Mammary microvascular endothelial cell (primary cell): ENCODE measurements around the gene OR2B3. TPM values are rescaled to one million over a fixed set of nuclear protein-coding genes. Genes with fewer than 3 reads are reported as not detected.

Experiments
- total RNA-seq: library from RNA; depleted of rRNA; stranded (reverse); fragments of >200 nt; gene quantifications from 2 replicates; pipeline ENCODE4 v1.2.3, GENCODE V29; 2015

The OR2B3 gene, protein sequence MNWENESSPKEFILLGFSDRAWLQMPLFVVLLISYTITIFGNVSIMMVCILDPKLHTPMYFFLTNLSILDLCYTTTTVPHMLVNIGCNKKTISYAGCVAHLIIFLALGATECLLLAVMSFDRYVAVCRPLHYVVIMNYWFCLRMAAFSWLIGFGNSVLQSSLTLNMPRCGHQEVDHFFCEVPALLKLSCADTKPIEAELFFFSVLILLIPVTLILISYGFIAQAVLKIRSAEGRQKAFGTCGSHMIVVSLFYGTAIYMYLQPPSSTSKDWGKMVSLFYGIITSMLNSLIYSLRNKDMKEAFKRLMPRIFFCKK
- not detected in 2 replicates for total RNA-seq

DNA sequence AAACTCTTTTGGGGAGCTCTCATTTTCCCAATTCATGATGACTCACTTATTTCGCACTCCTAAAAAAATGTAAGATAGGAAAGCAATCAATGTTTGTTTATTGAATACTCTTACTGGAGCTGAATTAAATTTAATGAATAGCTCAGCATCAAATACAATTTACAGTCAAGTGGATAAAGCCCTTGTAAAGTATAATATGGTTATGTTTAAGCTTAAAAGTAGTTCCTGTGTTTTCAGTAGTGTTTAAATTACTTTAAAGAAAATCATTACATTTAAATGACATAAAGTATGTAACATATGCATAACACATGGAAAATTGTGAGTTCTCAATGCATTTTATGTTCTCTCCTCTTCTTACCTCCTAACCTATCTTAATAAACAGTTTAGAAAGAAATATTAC is at the start of gene OR2B3:
Gene OR2B3 (minus strand): TSS at position 101 of the 400 bp plus-strand sequence. CDS start 65 bp downstream, at position 36.

DNA sequence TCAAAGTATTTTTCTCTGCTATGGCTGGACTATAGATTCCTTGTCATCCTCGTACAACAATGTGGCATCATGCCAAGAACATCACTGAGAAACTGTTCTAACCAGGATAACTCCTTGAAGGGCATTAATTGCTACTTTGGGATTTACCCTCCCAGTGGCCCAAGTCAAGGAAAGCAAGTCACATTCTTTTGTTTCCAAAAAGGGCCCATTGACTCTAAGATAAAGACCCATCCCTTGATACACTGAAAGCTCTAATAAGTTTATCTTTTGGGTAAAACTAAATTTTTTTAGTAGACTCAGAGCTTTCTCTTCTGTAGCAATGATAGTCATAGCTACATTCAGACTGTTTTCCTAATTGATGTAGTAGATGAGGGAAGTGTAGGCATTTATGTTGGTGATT is 20.6 kb upstream of the OR2B3 start, which contains the start of gene OR2J3:
Gene OR2J3 (plus strand): TSS at position 301 of the 400 bp plus-strand sequence. CDS start 3,833 bp downstream, outside the sequence.

DNA sequence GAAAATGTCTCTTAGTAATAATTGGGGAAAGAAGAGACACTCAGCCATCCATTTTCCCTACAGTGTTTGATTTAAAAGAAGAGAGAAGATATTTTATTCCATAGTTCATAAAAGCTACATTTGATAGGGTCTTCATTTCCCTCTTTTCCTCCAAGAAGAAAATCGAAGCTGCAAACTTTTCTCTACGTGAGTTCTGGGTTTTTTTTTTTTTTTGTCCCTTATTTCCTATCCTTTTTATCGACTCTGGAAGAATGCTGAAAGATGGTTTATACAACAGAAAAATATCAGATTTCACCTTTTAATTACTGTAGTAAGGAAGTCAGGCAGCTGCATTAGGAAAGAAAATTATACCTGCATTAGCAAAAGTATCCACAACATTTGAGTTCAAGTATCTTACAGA is 12.1 kb upstream of the OR2B3 start, which contains the start of gene OR2J1:
Gene OR2J1 (plus strand): TSS at position 301 of the 400 bp plus-strand sequence. CDS start 1,453 bp downstream, outside the sequence.

DNA sequence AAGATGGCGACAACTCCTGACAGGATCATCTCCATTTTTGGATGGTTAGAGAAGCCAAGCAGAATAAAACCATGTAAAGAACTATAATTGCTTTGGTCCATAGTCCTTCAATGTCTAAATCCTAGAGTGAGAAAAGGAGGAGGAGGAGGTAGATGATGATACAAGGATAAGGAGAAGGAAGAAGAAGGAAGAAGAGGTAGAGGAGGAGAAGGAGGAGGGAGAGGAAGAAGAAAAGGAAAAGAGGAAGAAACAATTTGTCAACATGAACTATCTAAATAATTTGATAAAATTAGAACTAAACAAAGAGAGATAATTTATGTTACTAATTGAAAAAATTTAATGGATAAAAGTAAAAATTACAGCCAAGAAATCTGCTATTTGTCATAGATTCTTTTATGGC is 42.0 kb downstream of the OR2B3 start, which contains the start of gene OR2W1:
Gene OR2W1 (minus strand): TSS at position 101 of the 400 bp plus-strand sequence. CDS start 0 bp downstream, at position 101.

Other genes starting within 250 kb of the OR2B3 start
- gene TRIM27, start 163.3 kb downstream of the OR2B3 start, total RNA-seq, result 52.1 and 55.1 TPM in 2 replicates
- gene ZNF311, start 82.0 kb downstream of the OR2B3 start, total RNA-seq, result 0.27 and 0.39 TPM in 2 replicates
- not detected in 2 replicates for gene OR2W1, start 42.1 kb downstream of the OR2B3 start, total RNA-seq
- gene OR2J1, start 12.2 kb upstream of the OR2B3 start, total RNA-seq, result not detected in 2 replicates
- gene OR2J3, start 20.7 kb upstream of the OR2B3 start, total RNA-seq, result not detected in 2 replicates
- gene OR2J2, start 83.6 kb upstream of the OR2B3 start, total RNA-seq, result not detected in 2 replicates
- not detected in 2 replicates for gene OR14J1, start 214.4 kb upstream of the OR2B3 start, total RNA-seq